Measurements from ENCODE around the gene PTPRS. TPM values are rescaled to one million over a fixed set of nuclear protein-coding genes. Genes with fewer than 3 reads are reported as not detected.

The PTPRS gene
- polyA plus RNA-seq, 1 donor = 71.2 TPM

Other genes starting within 250 kb of the PTPRS start
- gene ZNRF4, start 114.6 kb upstream of the PTPRS start, polyA plus RNA-seq (ENCODE audit: insufficient read length) = not detected
- gene TINCR, start 227.1 kb upstream of the PTPRS start, polyA plus RNA-seq (ENCODE audit: insufficient read length) = 0.63 TPM